HG03039 (cell line): Measurements from ENCODE around the gene NRXN2.

Experiments
- ATAC-seq: cut with Tn5 transposase; IDR thresholded peaks from one replicate; pipeline ENCODE4 v1.9.1; 2021; ENCODE audit warnings: mild to moderate bottlenecking, moderate library complexity; ENCODE audit not compliant: unreplicated experiment

NRXN2 gene

GRCh38 chr11:64653388-64653973 lies 69.5 kb downstream of the NRXN2 start:
- ATAC-seq, result no peak

- no peak for ATAC-seq
Measured at GRCh38 chr11:64652586-64653387, 70.2 kb downstream of the NRXN2 start.

- no peak for ATAC-seq
Measured at GRCh38 chr11:64650923-64651523, 72.0 kb downstream of the NRXN2 start.

- ATAC-seq, result no peak
Measured at GRCh38 chr11:64649291-64649697, 73.7 kb downstream of the NRXN2 start.

- no peak for ATAC-seq
Measured at GRCh38 chr11:64648551-64648950, 74.4 kb downstream of the NRXN2 start.

- no peak for ATAC-seq
Measured at GRCh38 chr11:64647019-64647779, 75.8 kb downstream of the NRXN2 start.

- ATAC-seq, result no peak
Measured at GRCh38 chr11:64644647-64645275, 78.2 kb downstream of the NRXN2 start.

- ATAC-seq, result no peak
Measured at GRCh38 chr11:64643920-64644646, 78.9 kb downstream of the NRXN2 start.

GRCh38 chr11:64643256-64643881 lies 79.6 kb downstream of the NRXN2 start:
- no peak for ATAC-seq

GRCh38 chr11:64642871-64643255 lies 80.1 kb downstream of the NRXN2 start:
- no peak for ATAC-seq

- no peak for ATAC-seq
Measured at GRCh38 chr11:64642418-64642735, 80.6 kb downstream of the NRXN2 start.

GRCh38 chr11:64641596-64642417 lies 81.2 kb downstream of the NRXN2 start:
- ATAC-seq, result no peak

- ATAC-seq, result no peak
Measured at GRCh38 chr11:64639885-64640284, 83.1 kb downstream of the NRXN2 start.

- no peak for ATAC-seq
Measured at GRCh38 chr11:64638829-64639228, 84.2 kb downstream of the NRXN2 start.

GRCh38 chr11:64638018-64638665 lies 84.9 kb downstream of the NRXN2 start:
- ATAC-seq, result no peak

- no peak for ATAC-seq
Measured at GRCh38 chr11:64637334-64638017, 85.5 kb downstream of the NRXN2 start.

- no peak for ATAC-seq
Measured at GRCh38 chr11:64633555-64634159, 89.3 kb downstream of the NRXN2 start.

GRCh38 chr11:64632654-64633053 lies 90.3 kb downstream of the NRXN2 start:
- ATAC-seq, result no peak
